Stromal cell of bone marrow (primary cell): ENCODE measurements around the gene NAT16.
"Not testable (repeated sequence)": the region's sequence is repeated elsewhere in the genome, so short reads cannot be mapped to it uniquely, and the experiment has no call there.

ENCODE experiments used
- DNase-seq: peaks from one replicate; pipeline ENCODE4 v3.0.0-alpha.2; 2012; ENCODE audit warnings: low read depth

NAT16 gene

DNA sequence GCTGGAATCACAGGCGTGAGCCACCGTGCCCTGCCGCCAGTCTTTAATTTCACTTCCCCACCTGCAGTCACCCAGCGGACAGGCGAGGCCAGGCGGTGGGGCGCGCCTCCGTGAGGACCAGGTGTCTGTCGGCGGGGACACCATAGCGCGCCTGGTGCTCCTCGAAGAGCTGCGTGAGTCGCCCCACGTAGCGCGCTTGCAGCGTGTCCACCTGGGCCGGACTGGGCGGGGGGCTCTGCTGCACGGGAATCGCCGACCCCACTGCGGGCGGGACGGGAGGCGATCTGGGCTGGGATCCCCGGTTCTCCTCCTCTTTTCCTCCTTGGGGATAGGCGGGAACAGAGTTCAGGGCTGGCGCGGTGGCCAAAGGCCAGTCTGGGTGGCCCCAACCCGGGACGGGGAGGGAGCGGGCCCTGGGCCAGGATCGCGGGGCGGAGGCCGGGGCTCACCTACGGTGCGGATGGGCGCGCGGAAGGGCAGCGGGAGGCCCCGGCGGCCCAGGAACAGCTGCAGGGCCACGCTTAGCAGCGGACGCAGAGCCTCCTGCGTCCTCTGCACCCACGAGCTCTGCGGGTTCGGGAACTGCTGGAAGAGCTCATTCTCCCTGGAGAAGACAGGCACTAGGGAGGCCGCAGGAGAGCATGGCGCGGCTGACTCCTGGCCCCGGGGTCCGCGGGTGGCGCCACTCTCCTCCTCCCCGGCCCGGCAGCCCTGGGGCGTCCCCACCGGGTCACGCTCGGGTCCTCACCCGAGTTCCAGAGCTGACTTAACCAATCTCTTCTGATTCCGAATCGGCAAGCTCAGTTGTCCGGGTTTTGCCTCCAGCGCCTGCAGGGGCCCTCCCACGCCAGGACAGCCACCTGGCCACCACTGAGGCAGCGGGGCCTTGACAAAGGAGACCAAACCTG, 21.9 kb upstream of the NAT16 start:
- DNase-seq: no peak

DNA sequence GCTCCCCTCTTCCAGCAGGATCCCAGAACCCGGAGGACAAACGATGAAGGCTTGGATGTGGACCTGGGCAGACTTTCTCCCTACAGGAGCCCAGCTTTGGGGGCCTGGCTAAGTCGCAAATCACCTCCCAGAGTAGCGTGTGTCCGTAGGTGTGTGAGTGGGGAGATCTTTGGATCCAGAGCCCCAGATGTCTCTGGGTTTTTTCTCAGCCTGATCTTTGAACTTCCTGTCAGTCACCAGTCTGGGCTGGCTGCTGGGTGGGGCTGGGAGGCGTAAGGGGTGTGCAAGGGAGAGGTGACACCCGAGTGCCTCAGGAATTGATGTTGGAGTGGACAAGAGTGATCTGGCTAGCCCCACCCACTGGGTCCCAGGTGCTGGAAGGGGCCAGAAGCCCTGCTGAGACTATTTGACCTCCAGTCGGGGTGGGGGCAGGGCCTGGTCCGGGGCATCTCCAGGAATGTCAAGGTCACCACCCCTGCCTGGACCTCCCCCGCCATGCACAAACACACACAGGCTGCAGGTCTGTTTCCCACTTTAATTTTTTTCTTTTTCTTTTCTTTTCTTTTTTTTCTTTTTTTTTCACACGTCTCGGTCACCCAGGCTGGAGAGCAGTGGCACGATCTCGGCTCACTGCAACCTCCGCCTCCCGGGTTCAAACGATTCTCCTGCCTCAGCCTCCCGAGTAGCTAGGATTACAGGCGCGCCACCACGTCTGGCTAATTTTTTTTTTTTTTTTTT, 20.9 kb upstream of the NAT16 start, which contains the start of gene MOGAT3:
Gene MOGAT3 (minus strand): TSS at position 175 of the 738 bp plus-strand sequence. CDS start 182 bp downstream, outside the sequence.
- DNase-seq: no peak

DNA sequence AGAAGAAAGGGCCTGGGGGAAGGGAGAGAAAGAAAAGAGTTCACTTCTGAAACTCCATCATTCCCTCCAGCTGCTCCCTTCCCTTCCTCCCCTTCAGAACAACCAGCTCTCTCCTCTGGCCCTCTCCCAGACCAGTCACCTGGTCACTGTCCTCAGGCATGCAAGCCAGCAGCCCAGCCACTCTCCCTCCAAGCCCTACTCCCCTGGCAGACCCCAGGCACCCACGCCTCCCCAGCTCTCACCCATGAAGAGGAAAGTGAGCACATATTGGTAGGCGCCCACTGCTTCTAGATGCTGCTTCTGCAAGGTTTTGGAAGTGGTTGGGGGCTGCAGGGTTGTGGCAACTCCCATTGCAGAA, 20.4 kb upstream of the NAT16 start:
- no peak for DNase-seq

GRCh38 chr7:101199522-101199921, 19.4 kb upstream of the NAT16 start:
- not testable (repeated sequence) for DNase-seq

DNA sequence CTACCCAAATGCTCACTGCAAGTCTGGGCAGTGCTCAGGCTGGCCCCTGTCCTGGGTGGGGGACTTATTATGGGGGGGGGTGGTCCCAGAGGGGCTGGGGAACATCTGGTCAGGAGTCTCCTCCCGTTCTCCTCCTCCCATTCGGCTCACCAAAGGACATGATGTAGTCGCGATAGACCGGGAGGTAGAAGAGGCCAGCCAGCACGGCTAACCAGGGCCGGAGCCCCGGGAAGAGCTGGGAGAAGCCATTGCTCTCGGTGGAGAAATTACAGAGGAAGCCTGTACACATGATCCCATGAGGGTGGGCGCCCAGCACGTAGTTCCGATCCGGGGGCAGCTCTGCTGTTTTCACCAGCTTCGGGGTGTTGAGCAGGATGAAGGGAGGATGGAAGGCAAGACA, 18.4 kb upstream of the NAT16 start:
- no peak for DNase-seq

DNA sequence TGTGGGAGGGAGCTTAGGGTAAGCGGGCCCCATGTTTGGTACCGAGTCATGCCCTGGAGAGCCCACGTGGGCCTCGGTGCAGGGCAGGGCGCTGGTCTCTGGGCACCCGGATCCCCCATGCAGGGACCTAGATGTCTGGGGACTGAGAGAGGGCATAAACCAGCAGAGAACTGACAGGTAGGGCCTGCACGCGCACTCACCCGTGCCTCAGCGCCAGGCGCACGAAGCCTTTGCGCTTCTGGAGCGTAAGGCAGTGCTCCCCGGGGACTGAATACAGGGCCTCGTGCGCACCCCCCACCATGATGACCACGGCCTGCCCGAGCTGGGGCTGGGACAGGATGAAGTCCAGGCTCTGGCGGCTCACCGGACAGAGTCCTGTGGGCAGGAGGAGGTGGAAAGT, 17.9 kb upstream of the NAT16 start:
- DNase-seq: no peak

- no peak for DNase-seq
Observed at GRCh38 chr7:101195884-101196283, 15.8 kb upstream of the NAT16 start.

- DNase-seq: no peak
Observed at GRCh38 chr7:101189109-101189508, 9.0 kb upstream of the NAT16 start.

- no peak for DNase-seq
Observed at GRCh38 chr7:101186844-101187428, 6.8 kb upstream of the NAT16 start.

GRCh38 chr7:101186194-101186593, 6.1 kb upstream of the NAT16 start:
- DNase-seq: no peak

GRCh38 chr7:101185258-101185839, 5.3 kb upstream of the NAT16 start:
- DNase-seq: no peak

DNA sequence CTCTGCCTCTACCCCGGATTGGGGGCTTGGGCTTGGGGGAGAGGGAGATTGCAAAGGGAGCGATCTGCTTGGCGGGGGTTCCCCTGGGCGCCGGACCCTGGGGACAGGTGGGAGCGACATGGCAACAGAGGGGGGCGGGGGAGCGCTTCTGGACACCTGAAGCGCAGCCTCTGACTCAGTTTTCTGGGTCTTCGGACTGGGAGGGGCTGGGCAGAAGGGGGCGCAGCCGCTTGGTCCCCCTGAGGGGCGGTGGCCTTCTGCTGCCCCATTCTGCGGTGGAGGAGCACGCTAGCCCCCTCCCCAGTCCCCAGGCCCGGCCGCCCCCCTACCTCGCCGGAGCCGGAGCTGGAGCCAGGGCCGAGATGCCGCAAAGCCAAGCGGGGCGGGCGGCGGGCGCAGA, 380 bp downstream of the NAT16 start:
- no peak for DNase-seq

DNA sequence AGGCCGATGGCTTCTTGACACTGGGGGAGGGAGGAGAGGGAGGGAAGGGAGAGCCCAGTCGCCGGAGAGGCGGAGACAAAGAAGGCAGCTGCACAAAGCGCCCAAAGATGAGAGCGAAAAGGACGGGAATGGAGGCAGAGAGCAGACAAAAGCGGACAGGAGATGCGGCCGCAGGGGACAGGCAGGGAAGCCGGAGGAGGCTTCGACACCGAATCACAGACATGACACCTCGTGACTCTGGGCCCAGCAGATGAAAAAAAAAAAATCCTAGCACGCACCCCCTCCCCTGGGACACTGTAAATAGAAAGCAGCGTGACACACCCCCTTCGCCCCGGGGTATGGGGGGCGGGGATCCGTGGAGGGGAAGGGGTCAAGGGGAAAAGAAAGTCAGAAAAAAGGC, 976 bp downstream of the NAT16 start:
- DNase-seq: no peak

DNA sequence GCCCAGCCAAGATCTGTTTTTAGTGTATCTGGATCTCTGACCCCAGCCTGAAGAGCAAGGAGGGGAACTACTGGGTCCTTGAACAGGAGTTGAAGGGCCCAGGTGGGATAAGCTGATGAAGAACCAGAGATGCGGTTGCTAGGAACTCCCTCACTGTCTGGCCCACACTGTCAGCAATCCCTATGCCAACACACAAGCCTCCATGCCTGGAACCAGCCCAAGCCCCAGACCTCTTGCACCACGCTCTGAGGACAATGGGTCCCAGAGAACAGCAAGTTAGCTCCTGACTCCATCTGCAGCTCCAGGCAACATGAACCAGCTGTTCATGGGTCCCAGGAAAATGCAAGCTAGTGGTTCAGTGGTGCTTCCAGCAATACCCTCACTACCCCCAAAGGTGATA, 2.4 kb downstream of the NAT16 start:
- DNase-seq: no peak

DNA sequence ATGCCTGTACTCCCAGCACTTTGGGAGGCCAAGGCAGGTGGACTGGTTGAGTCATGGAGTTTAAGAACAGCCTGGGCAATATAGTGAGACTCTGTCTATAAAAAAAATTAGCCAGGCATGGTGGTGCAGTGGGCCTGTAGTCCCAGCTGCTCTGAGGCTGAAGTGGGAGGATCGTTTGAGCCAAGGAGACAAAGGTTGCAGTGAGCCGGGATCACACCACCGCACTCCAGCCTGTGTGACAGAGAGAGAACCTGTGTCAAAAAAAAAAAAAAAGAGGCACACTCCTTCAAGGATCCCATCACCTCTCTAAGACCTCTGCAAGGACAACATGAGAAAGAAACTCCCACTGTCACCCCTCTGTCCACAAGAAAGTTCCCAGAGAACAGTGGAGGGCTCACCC, 4.4 kb downstream of the NAT16 start:
- no peak for DNase-seq

DNA sequence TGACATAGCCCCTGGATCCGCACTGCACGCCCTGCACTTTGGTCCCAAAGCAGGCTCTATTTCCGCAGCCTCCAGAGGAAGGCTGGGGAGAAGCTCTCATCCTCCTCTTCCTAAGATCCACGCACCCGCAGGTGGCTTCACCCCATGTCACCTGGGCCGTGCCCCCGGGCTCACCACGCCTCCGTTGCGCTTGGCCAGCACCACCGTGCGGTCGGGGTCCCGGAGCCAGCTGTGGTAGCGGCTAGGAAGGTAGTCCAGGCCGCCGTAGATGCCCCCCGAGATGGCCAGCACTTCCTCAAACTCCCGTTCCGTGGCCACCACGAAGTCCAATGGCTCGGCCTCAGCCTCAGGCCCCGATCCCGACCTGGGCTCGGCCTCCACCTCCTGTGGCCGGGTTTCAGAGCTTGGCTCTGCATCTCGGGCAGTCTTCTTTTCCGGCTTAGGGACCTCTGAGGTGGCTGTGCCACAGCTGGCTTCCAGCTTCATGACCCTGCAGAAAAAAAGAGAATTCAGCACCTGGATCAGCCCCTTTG, 5.7 kb downstream of the NAT16 start:
- DNase-seq: no peak

DNA sequence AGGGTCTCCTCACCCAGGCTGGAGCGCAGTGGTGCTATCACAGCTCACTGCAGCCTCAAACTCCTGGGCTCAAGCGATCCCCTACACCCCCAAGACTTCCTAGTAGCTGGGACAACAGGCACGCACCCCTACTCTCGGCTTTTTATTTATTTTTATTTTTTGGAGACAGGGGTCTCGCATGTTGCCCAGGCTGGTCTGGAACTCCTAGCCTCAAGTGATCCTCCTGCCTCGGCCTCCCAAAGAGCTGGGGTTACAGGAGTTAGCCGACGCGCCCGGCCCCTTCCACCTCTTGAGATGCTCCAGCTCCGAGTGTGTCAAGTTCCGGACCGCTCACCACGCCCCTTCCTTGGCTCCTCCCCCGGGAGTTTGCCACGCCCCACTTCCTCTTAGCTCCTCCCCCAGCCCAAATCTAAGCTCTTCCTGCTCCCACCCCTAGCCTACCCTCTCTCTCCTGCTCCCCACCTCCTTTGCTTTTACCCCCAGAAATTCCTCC, 6.3 kb downstream of the NAT16 start:
- DNase-seq: no peak

- peak; percentile 65 for DNase-seq
Observed at GRCh38 chr7:101172854-101173751, 7.0 kb downstream of the NAT16 start.

- no peak for DNase-seq
Observed at GRCh38 chr7:101172005-101172853, 7.9 kb downstream of the NAT16 start.

DNA sequence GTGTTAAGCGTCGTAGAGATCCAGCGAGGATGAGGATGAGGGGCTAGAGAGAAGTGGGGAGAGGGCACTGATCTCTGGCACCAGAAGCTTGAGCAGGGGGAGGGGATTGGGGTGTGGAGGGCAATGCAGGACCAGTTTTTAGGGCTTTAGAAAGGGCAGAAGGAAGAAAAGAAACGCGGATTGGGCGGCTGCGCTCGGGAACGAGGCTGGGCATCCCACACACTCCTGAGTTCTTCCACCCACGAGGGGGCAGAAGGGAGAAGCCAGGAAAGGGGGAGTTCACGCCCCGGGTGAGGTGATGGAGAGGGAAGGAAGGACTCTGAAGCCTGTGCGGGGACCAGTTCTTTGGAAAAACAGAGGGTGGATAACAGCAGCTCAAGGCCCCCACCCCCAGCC, 8.7 kb downstream of the NAT16 start:
- no peak for DNase-seq
